Muscle of arm (tissue), 14 donors: ENCODE measurements around the gene ZNF646. TPM values are rescaled to one million over a fixed set of nuclear protein-coding genes. Genes with fewer than 3 reads are reported as not detected.

Experiments
- DNase-seq: peaks from one replicate; pipeline ENCODE4 v3.0.0-alpha.2; 2013
- long read RNA-seq, 11 donors: transcript quantifications; one replicate each; lab custom pipeline, GENCODE V29; 2026
- polyA plus RNA-seq, 12 donors: library from polyadenylated mRNA; unstranded; fragments of 120-200 nt; gene quantifications; one replicate each; pipeline ENCODE4 v1.2.1, GENCODE V29; 2013; ENCODE audit not compliant: insufficient read length in 12 of 12

ZNF646 gene
- 10 to 100 TPM in 2 of 12 donors, 1 to 10 TPM in 9, not detected in 1; 7.1 to 13.3 (median 9.5) TPM for polyA plus RNA-seq
- long read RNA-seq, donor 1, full-length matches to known transcripts: 28 of 28 reads
- long read RNA-seq, donor 1, partial matches to known transcripts: 0 of 28 reads
- long read RNA-seq, donor 1, other reads (novel, unspliced or antisense): 0 of 28 reads
- long read RNA-seq, donor 2, full-length matches to known transcripts: 53 of 53 reads
- long read RNA-seq, donor 2, partial matches to known transcripts: 0 of 53 reads
- long read RNA-seq, donor 2, other reads (novel, unspliced or antisense): 0 of 53 reads
- long read RNA-seq, donor 3, full-length matches to known transcripts: 26 of 26 reads
- long read RNA-seq, donor 3, partial matches to known transcripts: 0 of 26 reads
- long read RNA-seq, donor 3, other reads (novel, unspliced or antisense): 0 of 26 reads
- long read RNA-seq, donor 4, full-length matches to known transcripts: 12 of 12 reads
- long read RNA-seq, donor 4, partial matches to known transcripts: 0 of 12 reads
- long read RNA-seq, donor 4, other reads (novel, unspliced or antisense): 0 of 12 reads
- long read RNA-seq, donor 5, full-length matches to known transcripts: 64 of 64 reads
- long read RNA-seq, donor 5, partial matches to known transcripts: 0 of 64 reads
- long read RNA-seq, donor 5, other reads (novel, unspliced or antisense): 0 of 64 reads
- long read RNA-seq, donor 6, full-length matches to known transcripts: 22 of 22 reads
- long read RNA-seq, donor 6, partial matches to known transcripts: 0 of 22 reads
- long read RNA-seq, donor 6, other reads (novel, unspliced or antisense): 0 of 22 reads
- long read RNA-seq, donor 7, full-length matches to known transcripts: 15 of 15 reads
- long read RNA-seq, donor 7, partial matches to known transcripts: 0 of 15 reads
- long read RNA-seq, donor 7, other reads (novel, unspliced or antisense): 0 of 15 reads
- long read RNA-seq, donor 8, full-length matches to known transcripts: 50 of 50 reads
- long read RNA-seq, donor 8, partial matches to known transcripts: 0 of 50 reads
- long read RNA-seq, donor 8, other reads (novel, unspliced or antisense): 0 of 50 reads
- long read RNA-seq, donor 9, full-length matches to known transcripts: 8 of 14 reads
- long read RNA-seq, donor 9, partial matches to known transcripts: 6 of 14 reads
- long read RNA-seq, donor 9, other reads (novel, unspliced or antisense): 0 of 14 reads
- long read RNA-seq, donor 10, full-length matches to known transcripts: 31 of 206 reads
- long read RNA-seq, donor 10, partial matches to known transcripts: 169 of 206 reads
- long read RNA-seq, donor 10, other reads (novel, unspliced or antisense): 6 of 206 reads
- long read RNA-seq, donor 11, full-length matches to known transcripts: 22 of 22 reads
- long read RNA-seq, donor 11, partial matches to known transcripts: 0 of 22 reads
- long read RNA-seq, donor 11, other reads (novel, unspliced or antisense): 0 of 22 reads

- DNase-seq: peak; percentile 99
Measured at GRCh38 chr16:31073970-31074813, at the start of gene ZNF646, which contains the start of gene ZNF668. Gene ZNF646 (plus strand): TSS chr16:31074422. CDS start chr16:31076325, 1,903 bp downstream. Gene ZNF668 (minus strand): TSS chr16:31074240. CDS start chr16:31064459, 9,781 bp downstream.

GRCh38 chr16:31025339-31025738 lies 48.9 kb upstream of the ZNF646 start:
- no peak for DNase-seq

GRCh38 chr16:31029272-31029671 lies 45.0 kb upstream of the ZNF646 start:
- DNase-seq: no peak

GRCh38 chr16:31031276-31031675 lies 42.9 kb upstream of the ZNF646 start:
- DNase-seq: no peak

GRCh38 chr16:31032736-31033708 lies 41.2 kb upstream of the ZNF646 start, which contains the start of gene STX4:
Gene STX4 (plus strand): TSS chr16:31033558. CDS start chr16:31033806, 248 bp downstream.
- DNase-seq: peak; percentile 99

- peak; percentile 91 for DNase-seq
Measured at GRCh38 chr16:31033709-31034492, 40.3 kb upstream of the ZNF646 start.

GRCh38 chr16:31036691-31037090 lies 37.5 kb upstream of the ZNF646 start:
- no peak for DNase-seq

- DNase-seq: no peak
Measured at GRCh38 chr16:31038993-31039392, 35.2 kb upstream of the ZNF646 start.

DNA sequence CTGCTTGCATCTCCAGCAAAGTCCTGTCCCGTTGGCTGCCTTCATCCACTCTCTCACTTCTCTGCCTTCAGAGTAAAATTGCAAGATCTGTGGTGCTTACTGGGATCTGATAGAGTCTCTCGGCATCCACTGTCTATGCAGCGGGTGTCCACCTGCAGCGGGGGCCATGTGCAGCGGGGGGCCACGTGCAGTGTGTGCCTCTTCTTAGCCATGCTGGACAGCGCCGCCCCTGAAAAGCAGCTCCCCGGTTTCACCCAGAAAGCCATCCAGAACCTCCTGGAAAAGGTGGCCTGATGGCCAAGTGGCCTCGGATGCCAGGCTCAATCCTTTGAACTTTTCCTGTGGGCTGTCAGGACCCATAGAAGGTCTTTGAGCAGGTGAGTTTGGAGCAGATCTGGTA lies 31.4 kb upstream of the ZNF646 start:
- DNase-seq: no peak

DNA sequence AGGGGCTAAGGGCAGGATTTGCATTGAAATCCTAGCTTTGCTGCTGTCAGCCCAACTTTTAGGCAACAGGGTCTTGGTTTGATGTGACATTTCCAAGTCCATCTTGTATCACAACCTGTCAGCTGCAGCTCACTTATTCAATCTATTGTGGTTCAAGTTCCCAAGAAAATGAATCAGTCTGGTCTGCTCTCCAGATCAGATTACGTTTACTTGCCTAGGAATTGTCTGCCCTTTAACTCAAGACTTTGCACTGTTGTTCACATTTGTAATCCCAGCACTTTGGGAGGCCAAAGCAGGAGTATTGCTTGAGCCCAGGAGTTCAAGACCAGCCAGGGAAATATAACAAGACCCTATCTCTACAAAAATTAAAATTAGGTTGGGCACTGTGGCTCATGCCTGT lies 30.9 kb upstream of the ZNF646 start:
- no peak for DNase-seq

GRCh38 chr16:31043898-31044481 lies 30.2 kb upstream of the ZNF646 start:
- DNase-seq: no peak

- DNase-seq: no peak
Measured at GRCh38 chr16:31050280-31051030, 23.8 kb upstream of the ZNF646 start.

- no peak for DNase-seq
Measured at GRCh38 chr16:31052114-31052513, 22.1 kb upstream of the ZNF646 start.

GRCh38 chr16:31055613-31056012 lies 18.6 kb upstream of the ZNF646 start:
- no peak for DNase-seq

GRCh38 chr16:31061126-31061812 lies 13.0 kb upstream of the ZNF646 start:
- DNase-seq: no peak

DNA sequence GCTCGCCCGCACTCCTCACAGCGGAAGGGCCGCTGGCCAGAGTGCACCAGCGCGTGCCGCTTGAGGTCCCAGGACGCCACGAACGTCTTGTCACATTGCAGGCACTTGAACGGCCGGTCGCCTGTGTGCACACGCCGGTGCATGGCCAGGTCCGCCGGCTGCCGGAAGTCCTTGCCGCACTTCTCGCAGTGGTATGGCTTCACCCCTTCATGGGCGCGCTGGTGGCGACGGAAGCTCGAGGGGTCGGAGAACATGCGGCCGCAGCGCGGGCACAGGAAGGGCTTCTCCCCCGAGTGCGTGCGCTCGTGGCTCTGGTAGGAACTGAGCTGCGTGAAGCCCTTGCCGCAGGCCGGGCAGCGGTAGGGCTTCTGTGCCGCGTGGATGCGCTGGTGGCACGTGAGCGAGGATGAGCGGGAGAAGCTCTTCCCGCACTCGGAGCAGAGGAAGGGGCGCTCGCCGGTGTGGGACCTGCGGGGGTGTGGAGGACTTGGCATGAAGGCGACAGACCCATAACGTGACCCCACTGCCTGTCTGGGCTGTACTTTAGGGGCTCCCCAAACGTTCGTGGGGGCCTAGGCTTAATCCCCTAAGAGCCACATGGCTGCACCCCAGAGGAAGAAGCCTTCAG lies 12.3 kb upstream of the ZNF646 start:
- no peak for DNase-seq
